Stimulated activated CD4-positive, alpha-beta T cell treated with anti-CD3 and anti-CD28 coated beads, Interleukin-4, amount 100 ng/mL, for 48 hours (primary cell): ENCODE measurements around the gene FANCC.
"Not testable (repeated sequence)": the region's sequence is repeated elsewhere in the genome, so short reads cannot be mapped to it uniquely, and the experiment has no call there.

Source experiments
- DNase-seq, 2 donors: peaks; one replicate each; pipeline ENCODE4 v3.0.0-alpha.2; 2020; ENCODE audit warnings: low read depth in 2 of 2

FANCC gene

GRCh38 chr9:95330720-95331404 is 13.4 kb upstream of the FANCC start:
- no peak for DNase-seq

GRCh38 chr9:95329061-95329460 is 11.6 kb upstream of the FANCC start:
- not testable (repeated sequence) for DNase-seq

GRCh38 chr9:95327239-95327865 is 9.8 kb upstream of the FANCC start:
- no peak for DNase-seq

- DNase-seq, result no peak
Observed at GRCh38 chr9:95325221-95325620, 7.7 kb upstream of the FANCC start.

GRCh38 chr9:95317893-95318211 is 343 bp upstream of the FANCC start:
- no peak for DNase-seq

- peak; percentile 37 to 48 for DNase-seq
Observed at GRCh38 chr9:95316794-95317118, 753 bp downstream of the FANCC start.

- no peak for DNase-seq
Observed at GRCh38 chr9:95316274-95316673, 1.2 kb downstream of the FANCC start.

- no peak for DNase-seq
Observed at GRCh38 chr9:95315108-95315746, 2.3 kb downstream of the FANCC start.

- DNase-seq, result no peak
Observed at GRCh38 chr9:95313010-95313498, 4.5 kb downstream of the FANCC start.

GRCh38 chr9:95311961-95312360 is 5.5 kb downstream of the FANCC start:
- DNase-seq, result no peak

- no peak for DNase-seq
Observed at GRCh38 chr9:95307538-95307937, 10.0 kb downstream of the FANCC start.

- no peak for DNase-seq
Observed at GRCh38 chr9:95306819-95307218, 10.7 kb downstream of the FANCC start.

- no peak for DNase-seq
Observed at GRCh38 chr9:95305770-95306492, 11.6 kb downstream of the FANCC start.

GRCh38 chr9:95302479-95302878 is 15.0 kb downstream of the FANCC start:
- no peak for DNase-seq

- DNase-seq, result no peak
Observed at GRCh38 chr9:95297760-95298159, 19.7 kb downstream of the FANCC start.

GRCh38 chr9:95297316-95297715 is 20.2 kb downstream of the FANCC start:
- DNase-seq, result no peak

- no peak for DNase-seq
Observed at GRCh38 chr9:95296761-95297160, 20.7 kb downstream of the FANCC start.

GRCh38 chr9:95293296-95293695 is 24.2 kb downstream of the FANCC start:
- not testable (repeated sequence) for DNase-seq

GRCh38 chr9:95292226-95292625 is 25.3 kb downstream of the FANCC start:
- DNase-seq, result no peak

- DNase-seq, result no peak
Observed at GRCh38 chr9:95286151-95286550, 31.4 kb downstream of the FANCC start.

GRCh38 chr9:95285307-95285706 is 32.2 kb downstream of the FANCC start:
- DNase-seq, result no peak
